AG09309 (cell line): ENCODE measurements around the gene ADAMTSL5.
"Not testable (repeated sequence)": the region's sequence is repeated elsewhere in the genome, so short reads cannot be mapped to it uniquely, and the experiment has no call there.

Experiments used
- DNase-seq: peaks from one replicate; pipeline ENCODE4 v3.0.0-alpha.2; 2010; ENCODE audit warnings: low read depth
- H3K4me3 ChIP-seq: 2 replicates; pipeline ENCODE4 v1.5.1; 2011; ENCODE audit warnings: mild to moderate bottlenecking, low read depth, low read length, moderate library complexity; ENCODE audit not compliant: control insufficient read depth
- TF ChIP-seq, protein P1 (sequence below): IDR thresholded peaks from 2 replicates; pipeline ENCODE4 v1.5.1; 2011; ENCODE audit warnings: mild to moderate bottlenecking, low read depth, low read length, inconsistent platforms; ENCODE audit not compliant: insufficient read depth, control insufficient read depth; ENCODE audit errors: missing control alignments

The ADAMTSL5 gene

DNA sequence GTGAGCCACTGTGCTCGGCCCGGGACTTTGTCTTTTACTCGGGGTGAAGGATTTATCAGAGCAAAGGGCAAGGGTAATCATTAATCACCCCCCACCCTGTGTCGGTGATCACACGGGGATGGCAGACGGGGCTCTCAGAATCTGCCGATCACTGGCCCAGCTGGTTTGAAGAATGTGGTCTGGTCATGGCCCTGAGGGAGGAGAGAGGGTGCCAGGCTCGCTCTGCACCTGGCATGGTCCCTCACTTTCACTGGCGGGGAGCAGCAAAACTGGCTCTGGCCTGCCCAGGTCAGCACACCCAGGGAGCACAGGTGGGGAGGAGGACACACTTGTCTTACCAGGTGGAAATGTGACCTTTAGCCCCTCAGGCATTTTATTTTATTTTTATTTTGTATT is 11.6 kb downstream of the ADAMTSL5 start:
- H3K4me3 ChIP-seq = no peak overlapping the region
- DNase-seq = no peak
- TF ChIP-seq, protein P1, sequence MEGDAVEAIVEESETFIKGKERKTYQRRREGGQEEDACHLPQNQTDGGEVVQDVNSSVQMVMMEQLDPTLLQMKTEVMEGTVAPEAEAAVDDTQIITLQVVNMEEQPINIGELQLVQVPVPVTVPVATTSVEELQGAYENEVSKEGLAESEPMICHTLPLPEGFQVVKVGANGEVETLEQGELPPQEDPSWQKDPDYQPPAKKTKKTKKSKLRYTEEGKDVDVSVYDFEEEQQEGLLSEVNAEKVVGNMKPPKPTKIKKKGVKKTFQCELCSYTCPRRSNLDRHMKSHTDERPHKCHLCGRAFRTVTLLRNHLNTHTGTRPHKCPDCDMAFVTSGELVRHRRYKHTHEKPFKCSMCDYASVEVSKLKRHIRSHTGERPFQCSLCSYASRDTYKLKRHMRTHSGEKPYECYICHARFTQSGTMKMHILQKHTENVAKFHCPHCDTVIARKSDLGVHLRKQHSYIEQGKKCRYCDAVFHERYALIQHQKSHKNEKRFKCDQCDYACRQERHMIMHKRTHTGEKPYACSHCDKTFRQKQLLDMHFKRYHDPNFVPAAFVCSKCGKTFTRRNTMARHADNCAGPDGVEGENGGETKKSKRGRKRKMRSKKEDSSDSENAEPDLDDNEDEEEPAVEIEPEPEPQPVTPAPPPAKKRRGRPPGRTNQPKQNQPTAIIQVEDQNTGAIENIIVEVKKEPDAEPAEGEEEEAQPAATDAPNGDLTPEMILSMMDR = no peak

DNA sequence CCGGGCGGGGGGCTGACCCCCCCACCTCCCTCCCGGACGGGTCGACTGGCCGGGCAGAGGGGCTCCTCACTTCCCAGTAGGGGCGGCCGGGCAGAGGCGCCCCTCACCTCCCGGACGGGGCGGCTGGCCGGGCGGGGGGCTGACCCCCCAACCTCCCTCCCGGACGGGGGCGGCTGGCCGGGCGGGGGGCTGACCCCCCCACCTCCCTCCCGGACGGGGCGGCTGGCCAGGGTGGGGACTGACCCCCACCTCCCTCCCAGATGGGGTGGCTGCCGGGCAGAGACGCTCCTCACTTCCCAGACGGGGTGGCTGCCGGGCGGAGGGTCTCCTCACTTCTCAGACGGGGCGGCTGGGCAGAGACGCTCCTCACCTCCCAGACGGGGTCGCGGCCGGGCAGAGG is 13.6 kb downstream of the ADAMTSL5 start:
- not testable (repeated sequence) for DNase-seq, H3K4me3 ChIP-seq

DNA sequence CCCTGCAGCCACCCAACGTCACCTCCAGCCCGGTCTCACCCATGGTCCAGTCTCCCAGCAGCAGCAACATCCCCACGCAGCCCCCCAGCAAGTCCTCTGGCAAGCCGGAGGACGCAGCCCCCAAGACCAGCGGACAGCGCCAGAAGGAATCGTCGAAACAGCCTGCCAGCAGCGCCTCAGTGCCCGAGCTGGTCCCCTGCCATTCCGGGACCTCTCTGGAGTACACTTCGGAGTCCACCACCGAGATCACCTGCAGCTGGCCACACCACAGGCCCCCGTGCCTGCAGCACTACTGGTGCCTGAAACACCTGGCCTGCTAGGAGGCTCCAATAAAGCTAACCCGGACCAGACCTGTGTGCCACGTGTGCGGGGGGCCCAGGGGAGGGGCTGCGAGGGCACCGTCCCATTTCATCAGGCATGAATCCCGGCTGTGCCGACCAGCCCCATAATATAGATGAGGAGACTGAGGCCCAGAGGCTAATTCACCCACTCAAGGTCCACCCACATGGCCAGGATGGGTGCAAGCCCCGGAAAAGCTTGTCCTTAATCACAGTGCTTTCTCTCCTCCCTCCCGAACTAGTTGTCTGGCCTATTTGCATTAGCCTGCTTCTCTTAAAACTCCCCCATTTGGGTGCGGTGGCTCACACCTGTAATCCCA is 15.1 kb downstream of the ADAMTSL5 start:
- DNase-seq = no peak
- TF ChIP-seq, protein P1 = no peak

DNA sequence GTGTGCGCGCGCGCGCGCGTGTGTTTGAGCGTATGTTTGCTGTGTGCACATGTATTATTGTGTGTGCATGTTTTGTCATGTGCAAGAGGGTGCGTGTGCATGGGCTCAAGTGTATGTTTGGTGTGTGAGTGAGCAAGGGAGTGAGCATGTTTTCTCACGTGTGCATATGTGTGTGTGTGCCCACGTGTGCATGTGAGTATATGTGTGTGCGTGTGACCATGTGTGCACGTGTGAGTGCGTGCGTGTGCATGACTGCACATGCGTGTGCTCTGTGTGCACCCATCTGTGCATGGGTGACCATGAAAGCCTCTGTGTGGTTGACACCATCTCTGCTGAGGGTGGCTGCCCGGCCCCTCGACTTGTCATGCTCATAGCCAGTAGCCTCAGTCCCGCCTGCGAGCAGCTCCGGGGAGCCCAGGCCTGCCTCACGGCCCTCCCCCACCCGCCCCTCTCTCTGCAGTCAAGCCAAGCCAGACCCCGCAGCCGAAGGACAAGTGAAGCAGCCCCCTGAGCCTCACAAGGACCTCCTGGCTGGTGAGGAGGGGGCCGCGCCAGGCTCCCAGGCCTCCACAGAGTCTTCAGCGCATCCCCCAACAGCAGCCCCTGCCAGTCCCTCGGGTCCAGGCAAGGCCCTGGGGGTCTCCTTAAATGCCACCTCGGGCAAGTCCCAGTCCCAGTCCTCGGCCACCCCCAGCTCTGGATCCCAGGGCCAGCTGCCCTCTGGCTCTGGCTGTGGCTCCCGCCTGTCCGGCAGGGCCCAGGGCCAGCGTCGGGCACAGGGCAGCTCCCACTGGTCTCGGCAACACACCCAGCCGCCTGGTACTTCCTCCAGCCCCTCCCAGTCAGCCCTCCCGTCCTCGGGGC is 15.9 kb downstream of the ADAMTSL5 start:
- no peak for DNase-seq
- no peak overlapping the region for H3K4me3 ChIP-seq
- TF ChIP-seq, protein P1 = no peak

More for the DNA sequence above, 15.1 kb downstream of the ADAMTSL5 start:
- H3K4me3 ChIP-seq = no peak overlapping the region

DNA sequence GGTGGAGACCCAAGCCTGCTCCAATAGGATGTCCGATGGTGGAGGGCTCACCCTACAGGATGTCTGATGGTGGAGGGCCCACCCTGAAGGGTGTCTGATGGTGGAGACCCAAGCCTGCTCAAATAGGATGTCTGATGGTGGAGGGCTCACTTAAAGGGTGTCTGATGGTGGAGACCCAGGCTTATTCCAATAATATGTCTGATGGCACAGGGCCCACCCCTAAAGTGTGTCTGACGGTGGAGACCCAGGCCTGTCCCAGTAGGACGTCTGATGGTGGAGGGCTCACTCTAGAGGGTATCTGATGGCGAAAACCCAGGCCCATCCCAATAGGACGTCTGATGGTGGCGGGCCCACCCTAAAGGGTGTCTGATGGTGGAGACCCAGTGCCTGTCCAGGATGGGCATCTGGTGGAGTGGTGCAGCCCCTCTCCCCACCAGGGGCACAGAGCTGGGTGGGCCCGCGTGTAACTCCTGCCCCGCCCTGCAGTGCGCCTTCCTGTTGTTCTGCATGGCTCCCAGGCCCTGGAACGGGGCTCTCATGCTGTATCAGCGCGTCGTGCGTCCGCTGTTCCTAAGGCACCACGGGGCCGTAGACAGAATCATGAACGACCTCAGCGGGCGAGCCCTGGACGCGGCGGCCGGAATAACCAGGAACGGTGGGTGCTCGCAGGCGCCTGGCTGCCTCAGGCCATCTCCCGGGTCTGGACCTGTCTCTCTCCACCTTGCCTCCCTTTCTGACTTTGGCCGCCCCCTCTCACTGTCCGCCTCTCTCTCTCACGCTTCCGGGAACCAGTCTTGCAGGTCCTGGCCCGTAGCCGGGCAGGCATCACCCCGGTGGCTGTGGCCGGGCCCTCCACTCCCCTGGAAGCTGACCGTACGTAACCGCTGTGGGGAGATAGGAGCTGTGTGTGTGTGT is 16.8 kb downstream of the ADAMTSL5 start:
- H3K4me3 ChIP-seq = no peak overlapping the region
- DNase-seq = no peak
- TF ChIP-seq, protein P1 = no peak

DNA sequence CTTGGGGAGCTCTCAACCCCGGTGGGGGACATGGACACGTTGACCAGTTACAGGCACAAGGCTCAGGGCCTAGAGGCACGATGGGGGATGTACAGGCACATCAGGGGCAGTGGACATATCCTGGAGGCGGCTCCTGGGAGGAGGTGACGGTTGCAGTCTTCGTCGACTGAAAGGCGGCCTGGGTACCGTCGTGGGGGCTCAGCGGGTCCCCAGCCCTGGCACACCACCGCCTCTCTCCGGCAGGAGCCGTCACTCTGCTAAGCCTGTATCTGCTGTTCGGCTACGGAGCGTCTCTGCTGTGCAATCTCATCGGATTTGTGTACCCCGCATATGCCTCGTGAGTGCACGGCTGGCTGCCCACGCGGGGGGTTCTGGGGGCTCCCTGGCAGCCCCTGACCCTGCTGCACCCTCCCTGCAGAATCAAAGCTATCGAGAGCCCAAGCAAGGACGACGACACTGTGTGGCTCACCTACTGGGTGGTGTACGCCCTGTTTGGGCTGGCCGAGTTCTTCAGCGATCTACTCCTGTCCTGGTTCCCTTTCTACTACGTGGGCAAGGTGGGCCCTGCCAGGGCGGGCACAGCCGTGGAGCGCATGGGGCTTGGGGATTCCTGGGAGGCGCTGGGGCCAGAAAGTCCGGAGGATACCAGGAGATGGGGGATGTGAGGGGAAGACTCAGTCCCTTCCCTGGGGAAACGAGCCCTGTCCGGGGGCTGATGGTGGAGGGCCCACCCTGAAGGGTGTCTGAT is 17.6 kb downstream of the ADAMTSL5 start:
- H3K4me3 ChIP-seq = no peak overlapping the region
- no peak for DNase-seq
- TF ChIP-seq, protein P1 = no peak
